ENCODE results near the gene KCNMB4.

KCNMB4 gene

GRCh38 chr12:70427611-70428010, 61.5 kb downstream of the KCNMB4 start:
- no peak overlapping the region for H3K4me3 ChIP-seq (ENCODE audit: low read depth, low read length)

GRCh38 chr12:70430400-70430799, 64.3 kb downstream of the KCNMB4 start:
- no peak overlapping the region for H3K4me3 ChIP-seq (ENCODE audit: low read depth, low read length)

GRCh38 chr12:70436836-70437235, 70.7 kb downstream of the KCNMB4 start:
- no peak overlapping the region for H3K4me3 ChIP-seq (ENCODE audit: low read depth, low read length)

GRCh38 chr12:70443062-70443673, 77.1 kb downstream of the KCNMB4 start:
- no peak overlapping the region for H3K4me3 ChIP-seq (ENCODE audit: low read depth, low read length)

- no peak overlapping the region for H3K4me3 ChIP-seq (ENCODE audit: low read depth, low read length)
Measured at GRCh38 chr12:70444903-70445302, 78.8 kb downstream of the KCNMB4 start.

GRCh38 chr12:70448371-70448770, 82.3 kb downstream of the KCNMB4 start:
- H3K4me3 ChIP-seq (ENCODE audit: low read depth, low read length): no peak overlapping the region

GRCh38 chr12:70449074-70449752, 83.1 kb downstream of the KCNMB4 start:
- no peak overlapping the region for H3K4me3 ChIP-seq (ENCODE audit: low read depth, low read length)

GRCh38 chr12:70449753-70450341, 83.8 kb downstream of the KCNMB4 start:
- no peak overlapping the region for H3K4me3 ChIP-seq (ENCODE audit: low read depth, low read length)

GRCh38 chr12:70451528-70451927, 85.4 kb downstream of the KCNMB4 start:
- no peak overlapping the region for H3K4me3 ChIP-seq (ENCODE audit: low read depth, low read length)

- no peak overlapping the region for H3K4me3 ChIP-seq (ENCODE audit: low read depth, low read length)
Measured at GRCh38 chr12:70456953-70457352, 90.9 kb downstream of the KCNMB4 start.

GRCh38 chr12:70459786-70460185, 93.7 kb downstream of the KCNMB4 start:
- no peak overlapping the region for H3K4me3 ChIP-seq (ENCODE audit: low read depth, low read length)

GRCh38 chr12:70463997-70464396, 97.9 kb downstream of the KCNMB4 start:
- no peak overlapping the region for H3K4me3 ChIP-seq (ENCODE audit: low read depth, low read length)

GRCh38 chr12:70466753-70467152, 100.7 kb downstream of the KCNMB4 start:
- H3K4me3 ChIP-seq (ENCODE audit: low read depth, low read length): no peak overlapping the region

- no peak overlapping the region for H3K4me3 ChIP-seq (ENCODE audit: low read depth, low read length)
Measured at GRCh38 chr12:70467476-70467875, 101.4 kb downstream of the KCNMB4 start.

GRCh38 chr12:70467918-70468733, 102.0 kb downstream of the KCNMB4 start:
- H3K4me3 ChIP-seq (ENCODE audit: low read depth, low read length): no peak overlapping the region

- no peak overlapping the region for H3K4me3 ChIP-seq (ENCODE audit: low read depth, low read length)
Measured at GRCh38 chr12:70468741-70469140, 102.7 kb downstream of the KCNMB4 start.

- no peak overlapping the region for H3K4me3 ChIP-seq (ENCODE audit: low read depth, low read length)
Measured at GRCh38 chr12:70469221-70469820, 103.2 kb downstream of the KCNMB4 start.

- no peak overlapping the region for H3K4me3 ChIP-seq (ENCODE audit: low read depth, low read length)
Measured at GRCh38 chr12:70482764-70483163, 116.7 kb downstream of the KCNMB4 start.
